ENCODE results near the gene INS. TPM values are rescaled to one million over a fixed set of nuclear protein-coding genes. Genes with fewer than 3 reads are reported as not detected.
"Not testable (repeated sequence)": the region's sequence is repeated elsewhere in the genome, so short reads cannot be mapped to it uniquely, and the experiment has no call there.

The INS gene
- total RNA-seq, 2 donors from 2014 or later: not detected

DNA sequence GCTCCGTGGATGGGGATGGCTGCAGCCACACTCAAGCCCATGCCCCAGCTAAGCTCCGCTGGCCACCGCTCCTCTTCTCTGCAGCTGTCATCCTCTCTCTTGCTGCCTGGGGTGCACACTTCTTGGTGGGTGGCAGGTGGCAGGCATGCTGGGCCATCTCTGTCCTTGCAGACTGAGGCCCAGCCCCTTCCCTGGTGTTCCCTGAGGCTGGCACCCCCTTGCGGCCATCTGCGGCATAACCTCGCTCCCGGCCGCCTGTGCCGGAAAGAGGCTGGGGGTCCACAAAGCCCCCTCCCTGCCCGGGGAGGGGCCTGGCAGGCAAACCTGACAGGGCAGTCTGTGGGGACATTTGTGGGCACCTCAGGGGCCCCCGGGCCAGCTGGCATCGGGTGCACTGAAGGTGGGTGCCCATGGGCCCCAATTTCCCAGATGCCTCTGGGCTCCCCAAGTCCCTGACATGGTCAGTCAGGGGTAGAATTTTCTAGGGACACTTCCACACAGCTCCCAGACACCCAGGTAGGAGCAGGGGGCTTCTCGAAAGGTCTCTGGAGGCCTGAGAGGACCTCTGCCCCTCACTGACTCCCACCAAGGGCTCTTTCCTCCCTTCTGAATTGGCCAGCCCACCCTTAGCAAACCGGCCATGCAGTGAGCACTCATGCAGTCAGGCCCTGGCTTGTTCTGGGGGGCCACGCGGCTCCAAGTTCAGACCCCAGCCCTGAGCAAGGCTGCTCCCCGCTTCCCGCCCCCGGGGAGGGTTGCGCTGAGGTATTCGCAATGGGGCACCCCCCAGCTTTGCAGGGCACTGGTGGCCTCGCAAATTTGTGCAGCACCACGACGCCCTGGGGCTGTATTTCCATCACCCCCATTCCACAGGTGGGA is 34.1 kb upstream of the INS start:
- no peaks in the 10 kb centered on the region for H3K36me3 ChIP-seq (ENCODE audit: control insufficient read depth, insufficient read depth, low read length)
- no peak overlapping the region for H3K4me3 ChIP-seq (ENCODE audit: low read length)
- no peak overlapping the region for H3K4me3 Mint-ChIP-seq
- no peaks in the 10 kb centered on the region for H3K9me3 Mint-ChIP-seq
- peak; percentile 93 for DNase-seq
- no peak overlapping the region for H3K27ac ChIP-seq (ENCODE audit: low read depth, low read length)
- no peak overlapping the region for H3K9ac ChIP-seq (ENCODE audit: extremely low read depth, low read length, poor library complexity, severe bottlenecking)
- H3K4me1 Mint-ChIP-seq: no peaks in the 10 kb centered on the region
- no peaks in the 10 kb centered on the region for H3K9me3 ChIP-seq (ENCODE audit: control insufficient read depth, low read length)
- WGBS, 2 experiments (ENCODE audit: insufficient coverage in 1 of 2, insufficient read length in 1 of 2): 55 to 60% methylated on average over 16 to 24 of the region's 24 CpGs
- H3K27ac Mint-ChIP-seq: no peak overlapping the region
- H3K36me3 Mint-ChIP-seq (ENCODE audit: low read depth): no peaks in the 10 kb centered on the region
- H3K27me3 ChIP-seq (ENCODE audit: control insufficient read depth, insufficient read depth, low read length, poor library complexity, severe bottlenecking): peaks cover 10% of the 10 kb centered on the region
- TF ChIP-seq, protein P1, sequence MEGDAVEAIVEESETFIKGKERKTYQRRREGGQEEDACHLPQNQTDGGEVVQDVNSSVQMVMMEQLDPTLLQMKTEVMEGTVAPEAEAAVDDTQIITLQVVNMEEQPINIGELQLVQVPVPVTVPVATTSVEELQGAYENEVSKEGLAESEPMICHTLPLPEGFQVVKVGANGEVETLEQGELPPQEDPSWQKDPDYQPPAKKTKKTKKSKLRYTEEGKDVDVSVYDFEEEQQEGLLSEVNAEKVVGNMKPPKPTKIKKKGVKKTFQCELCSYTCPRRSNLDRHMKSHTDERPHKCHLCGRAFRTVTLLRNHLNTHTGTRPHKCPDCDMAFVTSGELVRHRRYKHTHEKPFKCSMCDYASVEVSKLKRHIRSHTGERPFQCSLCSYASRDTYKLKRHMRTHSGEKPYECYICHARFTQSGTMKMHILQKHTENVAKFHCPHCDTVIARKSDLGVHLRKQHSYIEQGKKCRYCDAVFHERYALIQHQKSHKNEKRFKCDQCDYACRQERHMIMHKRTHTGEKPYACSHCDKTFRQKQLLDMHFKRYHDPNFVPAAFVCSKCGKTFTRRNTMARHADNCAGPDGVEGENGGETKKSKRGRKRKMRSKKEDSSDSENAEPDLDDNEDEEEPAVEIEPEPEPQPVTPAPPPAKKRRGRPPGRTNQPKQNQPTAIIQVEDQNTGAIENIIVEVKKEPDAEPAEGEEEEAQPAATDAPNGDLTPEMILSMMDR (conservative IDR thresholded peaks at IDR 0.05): peak; percentile 96
- peaks cover 26% of the 10 kb centered on the region for H3K27me3 Mint-ChIP-seq (ENCODE audit: insufficient read depth)
- no peaks in the 10 kb centered on the region for H3K4me1 ChIP-seq (ENCODE audit: control insufficient read depth, insufficient read depth, low read length)

DNA sequence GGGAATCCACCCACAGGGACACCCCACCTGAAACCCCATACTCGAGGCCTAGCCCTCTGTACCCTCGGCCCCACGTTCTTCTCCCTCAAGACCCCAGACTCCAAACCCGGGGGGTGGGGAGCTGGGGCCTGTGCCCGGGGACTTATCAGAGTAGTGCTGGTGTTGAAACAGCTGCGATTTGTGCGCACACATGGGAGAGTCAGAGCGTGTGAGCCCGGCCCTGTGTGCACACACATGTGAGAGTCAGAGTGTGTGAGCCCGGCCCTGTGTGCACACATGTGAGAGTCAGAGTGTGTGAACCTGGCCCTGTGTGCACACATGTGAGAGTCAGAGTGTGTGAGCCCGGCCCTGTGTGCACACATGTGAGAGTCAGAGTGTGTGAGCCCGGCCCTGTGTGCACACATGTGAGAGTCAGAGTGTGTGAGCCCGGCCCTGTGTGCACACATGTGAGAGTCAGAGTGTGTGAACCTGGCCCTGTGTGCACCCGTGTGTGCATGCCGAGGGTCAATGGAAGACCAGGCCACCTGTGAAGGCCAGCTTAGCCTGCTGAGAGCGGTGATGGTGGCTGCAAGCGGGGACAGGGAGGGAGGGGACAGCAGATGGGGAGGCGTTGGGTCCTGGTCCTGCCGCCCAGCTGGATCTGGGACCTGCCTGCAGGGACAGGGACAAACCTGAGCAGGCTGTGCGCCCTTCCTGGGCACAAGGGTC is 33.0 kb upstream of the INS start:
- H3K4me3 Mint-ChIP-seq; H3K27ac ChIP-seq (ENCODE audit: low read depth, low read length); H3K27ac Mint-ChIP-seq; H3K36me3 ChIP-seq (ENCODE audit: control insufficient read depth, insufficient read depth, low read length); H3K4me3 ChIP-seq (ENCODE audit: low read length); H3K4me1 ChIP-seq (ENCODE audit: control insufficient read depth, insufficient read depth, low read length); DNase-seq; H3K9me3 ChIP-seq (ENCODE audit: control insufficient read depth, low read length); H3K9ac ChIP-seq (ENCODE audit: extremely low read depth, low read length, poor library complexity, severe bottlenecking); H3K36me3 Mint-ChIP-seq (ENCODE audit: low read depth); H3K4me1 Mint-ChIP-seq; H3K9me3 Mint-ChIP-seq: not testable (repeated sequence)
- H3K27me3 Mint-ChIP-seq (ENCODE audit: insufficient read depth): peaks cover 30% of the 10 kb centered on the region
- H3K27me3 ChIP-seq (ENCODE audit: control insufficient read depth, insufficient read depth, low read length, poor library complexity, severe bottlenecking): peaks cover 10% of the 10 kb centered on the region
- 82 to 83% methylated on average over 10 to 17 of the region's 20 CpGs for WGBS, 2 experiments (ENCODE audit: insufficient coverage in 1 of 2, insufficient read length in 1 of 2)

DNA sequence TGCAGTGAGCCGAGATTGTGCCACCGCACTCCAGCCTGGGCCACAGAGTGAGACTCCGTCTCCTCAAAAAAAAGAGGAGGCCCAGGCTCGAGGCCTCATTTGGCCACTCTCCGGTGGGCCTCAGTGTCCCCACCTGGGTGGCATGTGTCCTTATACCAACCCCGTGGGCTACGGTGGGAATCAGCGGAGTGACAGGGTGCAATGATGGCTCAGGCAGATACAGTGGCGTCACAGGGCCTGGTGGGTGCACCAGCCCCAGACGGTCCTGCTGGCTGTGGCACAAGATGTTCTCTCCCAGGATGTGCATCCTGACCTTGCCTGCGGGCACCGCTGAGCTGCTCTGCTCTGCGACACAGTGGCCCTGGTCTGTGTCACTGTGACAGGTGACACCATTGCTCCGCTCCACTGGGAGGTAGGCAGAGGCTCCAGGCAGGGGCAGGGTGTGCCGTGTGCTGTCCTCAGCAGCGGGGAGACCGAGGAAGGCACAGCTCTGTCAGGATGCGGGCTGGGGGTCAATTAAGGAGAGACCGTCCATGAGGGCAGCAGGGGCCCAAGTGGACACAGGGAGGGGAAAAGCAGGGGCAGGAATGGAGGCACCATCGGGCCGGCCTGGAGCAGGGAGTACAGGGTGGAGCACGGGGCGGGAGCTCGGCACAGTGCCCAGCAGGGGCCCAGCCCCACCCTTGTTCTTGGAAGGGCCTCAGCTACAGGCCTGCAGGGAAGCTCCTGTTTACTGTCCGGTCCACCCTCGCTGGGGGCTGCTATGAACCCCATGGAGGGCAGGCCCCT is 32.3 kb upstream of the INS start:
- WGBS, 2 experiments (ENCODE audit: insufficient coverage in 1 of 2, insufficient read length in 1 of 2): 88 to 95% methylated on average over 16 to 26 of the region's 26 CpGs
- Mint-ChIP-seq H3K4me1 (no peaks in the 10 kb centered on the region), H3K36me3 (ENCODE audit: low read depth) (no peaks in the 10 kb centered on the region), H3K4me3 (no peak overlapping the region), H3K27ac (no peak overlapping the region), H3K27me3 (ENCODE audit: insufficient read depth) (peaks cover 33% of the 10 kb centered on the region), H3K9me3 (no peaks in the 10 kb centered on the region)
- Histone ChIP-seq H3K4me3 (ENCODE audit: low read length) (no peak overlapping the region), H3K9me3 (ENCODE audit: control insufficient read depth, low read length) (no peaks in the 10 kb centered on the region), H3K27me3 (ENCODE audit: control insufficient read depth, insufficient read depth, low read length, poor library complexity, severe bottlenecking) (peaks cover 10% of the 10 kb centered on the region), H3K36me3 (ENCODE audit: control insufficient read depth, insufficient read depth, low read length) (no peaks in the 10 kb centered on the region), H3K4me1 (ENCODE audit: control insufficient read depth, insufficient read depth, low read length) (no peaks in the 10 kb centered on the region), H3K9ac (ENCODE audit: extremely low read depth, low read length, poor library complexity, severe bottlenecking) (no peak overlapping the region), H3K27ac (ENCODE audit: low read depth, low read length) (no peak overlapping the region)
- TF ChIP-seq, protein P1 (conservative IDR thresholded peaks at IDR 0.05): no peak
- no peak for DNase-seq

Data from endodermal cell (in vitro differentiated cells).